ENCODE data around the gene P4HA3. TPM values are rescaled to one million over a fixed set of nuclear protein-coding genes. Genes with fewer than 3 reads are reported as not detected.

P4HA3 gene
- total RNA-seq, 1 experiment from 2014 or later = 0.85 TPM

GRCh38 chr11:74221816-74222215 lies 89.6 kb downstream of the P4HA3 start:
- in situ Hi-C loops (cut with HindIII; ENCODE audit: low sequenced_read_pairs) = no loop called here
- no peak for DNase-seq (ENCODE audit: low spot score)

- in situ Hi-C loops (cut with HindIII; ENCODE audit: low sequenced_read_pairs) = no loop called here
- no peak for DNase-seq (ENCODE audit: low spot score)
Measured at GRCh38 chr11:74220376-74220775, 91.1 kb downstream of the P4HA3 start.

Other genes starting within 250 kb of the P4HA3 start
- gene C2CD3, start 140.6 kb downstream of the P4HA3 start, total RNA-seq (2014; rRNA removed; shearing (Covaris generic)) = 39.8 and 61.9 TPM in 2 replicates
- 123 and 157 TPM in 2 replicates for gene PPME1, start 140.4 kb downstream of the P4HA3 start, total RNA-seq (2014; rRNA removed; shearing (Covaris generic))
- gene PGM2L1, start 86.8 kb upstream of the P4HA3 start, total RNA-seq (2014; rRNA removed; shearing (Covaris generic)) = 6.2 and 9.5 TPM in 2 replicates
- not detected in 2 replicates for gene KCNE3, start 155.9 kb upstream of the P4HA3 start, total RNA-seq (2014; rRNA removed; shearing (Covaris generic))
- 9.4 and 26.9 TPM in 2 replicates for gene LIPT2, start 182.1 kb upstream of the P4HA3 start, total RNA-seq (2014; rRNA removed; shearing (Covaris generic))

Measured in G401 (cell line).